ENCODE data around the gene SERPINA5. TPM values are rescaled to one million over a fixed set of nuclear protein-coding genes. Genes with fewer than 3 reads are reported as not detected.

Gene SERPINA5
- total and polyA plus RNA-seq, 2 of the 13 experiments (the other 11 are each of a cell fraction or from before 2014, with no cell fraction given) = 449 to 498 TPM

DNA sequence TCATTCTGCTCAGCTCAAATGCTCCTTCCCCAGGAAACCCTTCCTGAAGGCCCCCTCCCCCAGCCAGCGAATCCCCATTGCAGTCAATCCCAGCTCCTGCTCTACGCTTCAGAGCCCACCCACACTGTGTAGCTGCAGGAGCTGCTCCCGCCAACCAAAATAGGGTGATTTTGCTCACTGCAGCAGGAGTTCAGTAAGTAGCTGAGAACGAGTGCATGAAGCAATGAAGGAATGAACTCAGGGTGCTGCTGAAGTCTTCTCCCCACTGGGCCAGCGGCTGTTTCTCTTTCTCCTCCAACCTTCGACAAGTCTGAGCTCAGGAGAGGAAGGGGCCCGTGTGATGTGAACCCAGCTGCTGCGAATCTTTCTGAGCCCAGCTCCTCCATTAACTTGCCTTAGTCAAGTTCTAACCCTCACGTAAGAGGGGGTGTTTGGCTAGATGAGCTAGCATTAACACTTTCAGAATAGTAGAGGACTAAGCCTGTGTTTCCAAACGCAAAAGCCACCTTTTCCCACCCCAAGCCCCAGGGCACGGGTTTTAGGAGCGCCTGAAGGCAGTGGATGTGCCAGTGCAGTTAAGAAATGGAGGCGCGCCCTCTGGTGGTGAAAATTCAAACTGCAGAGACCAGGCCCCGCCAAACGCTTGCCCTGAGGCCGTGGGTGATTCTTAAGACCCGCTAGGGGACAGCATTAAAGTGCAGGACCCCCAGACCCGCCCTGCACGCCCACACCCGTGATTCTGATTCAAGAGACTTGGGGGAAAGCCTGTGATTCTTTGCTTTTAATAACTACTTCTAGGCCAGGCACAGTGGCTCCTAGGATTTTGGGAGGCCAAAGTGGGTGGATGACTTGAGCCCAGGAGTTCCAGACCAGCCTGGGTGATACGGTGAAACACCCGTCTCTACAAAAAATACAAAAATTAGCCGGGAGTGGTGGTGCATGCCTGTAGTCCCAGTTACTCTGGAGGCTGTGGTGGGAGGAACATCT lies 31.9 kb upstream of the SERPINA5 start (continued):
- TF ChIP-seq, protein P1, sequence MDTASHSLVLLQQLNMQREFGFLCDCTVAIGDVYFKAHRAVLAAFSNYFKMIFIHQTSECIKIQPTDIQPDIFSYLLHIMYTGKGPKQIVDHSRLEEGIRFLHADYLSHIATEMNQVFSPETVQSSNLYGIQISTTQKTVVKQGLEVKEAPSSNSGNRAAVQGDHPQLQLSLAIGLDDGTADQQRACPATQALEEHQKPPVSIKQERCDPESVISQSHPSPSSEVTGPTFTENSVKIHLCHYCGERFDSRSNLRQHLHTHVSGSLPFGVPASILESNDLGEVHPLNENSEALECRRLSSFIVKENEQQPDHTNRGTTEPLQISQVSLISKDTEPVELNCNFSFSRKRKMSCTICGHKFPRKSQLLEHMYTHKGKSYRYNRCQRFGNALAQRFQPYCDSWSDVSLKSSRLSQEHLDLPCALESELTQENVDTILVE (CRISPR knock-in tag; IDR thresholded peaks at IDR 0.05) = 0 out of 2 replicates have a peak, but pooled peaks have one; percentile 47
- peak; percentile 53 for TF ChIP-seq RBM39 (IDR thresholded peaks at IDR 0.05; ENCODE audit: low read depth, low read length, poor library complexity, severe bottlenecking)
- TF ChIP-seq, protein P2, sequence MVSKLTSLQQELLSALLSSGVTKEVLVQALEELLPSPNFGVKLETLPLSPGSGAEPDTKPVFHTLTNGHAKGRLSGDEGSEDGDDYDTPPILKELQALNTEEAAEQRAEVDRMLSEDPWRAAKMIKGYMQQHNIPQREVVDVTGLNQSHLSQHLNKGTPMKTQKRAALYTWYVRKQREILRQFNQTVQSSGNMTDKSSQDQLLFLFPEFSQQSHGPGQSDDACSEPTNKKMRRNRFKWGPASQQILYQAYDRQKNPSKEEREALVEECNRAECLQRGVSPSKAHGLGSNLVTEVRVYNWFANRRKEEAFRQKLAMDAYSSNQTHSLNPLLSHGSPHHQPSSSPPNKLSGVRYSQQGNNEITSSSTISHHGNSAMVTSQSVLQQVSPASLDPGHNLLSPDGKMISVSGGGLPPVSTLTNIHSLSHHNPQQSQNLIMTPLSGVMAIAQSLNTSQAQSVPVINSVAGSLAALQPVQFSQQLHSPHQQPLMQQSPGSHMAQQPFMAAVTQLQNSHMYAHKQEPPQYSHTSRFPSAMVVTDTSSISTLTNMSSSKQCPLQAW (CRISPR knock-in tag; IDR thresholded peaks at IDR 0.05) = 0 out of 2 replicates have a peak, but pooled peaks have one; percentile 19
- no peak for TF ChIP-seq PCBP2 (optimal IDR thresholded peaks at IDR 0.05; ENCODE audit: low read depth, low read length, poor library complexity, severe bottlenecking)
- no peak for TF ChIP-seq NFE2L1 (CRISPR knock-in tag; IDR thresholded peaks at IDR 0.05; ENCODE audit: borderline replicate concordance)
- TF ChIP-seq, protein P3, sequence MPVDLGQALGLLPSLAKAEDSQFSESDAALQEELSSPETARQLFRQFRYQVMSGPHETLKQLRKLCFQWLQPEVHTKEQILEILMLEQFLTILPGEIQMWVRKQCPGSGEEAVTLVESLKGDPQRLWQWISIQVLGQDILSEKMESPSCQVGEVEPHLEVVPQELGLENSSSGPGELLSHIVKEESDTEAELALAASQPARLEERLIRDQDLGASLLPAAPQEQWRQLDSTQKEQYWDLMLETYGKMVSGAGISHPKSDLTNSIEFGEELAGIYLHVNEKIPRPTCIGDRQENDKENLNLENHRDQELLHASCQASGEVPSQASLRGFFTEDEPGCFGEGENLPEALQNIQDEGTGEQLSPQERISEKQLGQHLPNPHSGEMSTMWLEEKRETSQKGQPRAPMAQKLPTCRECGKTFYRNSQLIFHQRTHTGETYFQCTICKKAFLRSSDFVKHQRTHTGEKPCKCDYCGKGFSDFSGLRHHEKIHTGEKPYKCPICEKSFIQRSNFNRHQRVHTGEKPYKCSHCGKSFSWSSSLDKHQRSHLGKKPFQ (CRISPR knock-in tag; IDR thresholded peaks at IDR 0.05; ENCODE audit: insufficient replicate concordance) = no peak
- TF ChIP-seq, protein P4, sequence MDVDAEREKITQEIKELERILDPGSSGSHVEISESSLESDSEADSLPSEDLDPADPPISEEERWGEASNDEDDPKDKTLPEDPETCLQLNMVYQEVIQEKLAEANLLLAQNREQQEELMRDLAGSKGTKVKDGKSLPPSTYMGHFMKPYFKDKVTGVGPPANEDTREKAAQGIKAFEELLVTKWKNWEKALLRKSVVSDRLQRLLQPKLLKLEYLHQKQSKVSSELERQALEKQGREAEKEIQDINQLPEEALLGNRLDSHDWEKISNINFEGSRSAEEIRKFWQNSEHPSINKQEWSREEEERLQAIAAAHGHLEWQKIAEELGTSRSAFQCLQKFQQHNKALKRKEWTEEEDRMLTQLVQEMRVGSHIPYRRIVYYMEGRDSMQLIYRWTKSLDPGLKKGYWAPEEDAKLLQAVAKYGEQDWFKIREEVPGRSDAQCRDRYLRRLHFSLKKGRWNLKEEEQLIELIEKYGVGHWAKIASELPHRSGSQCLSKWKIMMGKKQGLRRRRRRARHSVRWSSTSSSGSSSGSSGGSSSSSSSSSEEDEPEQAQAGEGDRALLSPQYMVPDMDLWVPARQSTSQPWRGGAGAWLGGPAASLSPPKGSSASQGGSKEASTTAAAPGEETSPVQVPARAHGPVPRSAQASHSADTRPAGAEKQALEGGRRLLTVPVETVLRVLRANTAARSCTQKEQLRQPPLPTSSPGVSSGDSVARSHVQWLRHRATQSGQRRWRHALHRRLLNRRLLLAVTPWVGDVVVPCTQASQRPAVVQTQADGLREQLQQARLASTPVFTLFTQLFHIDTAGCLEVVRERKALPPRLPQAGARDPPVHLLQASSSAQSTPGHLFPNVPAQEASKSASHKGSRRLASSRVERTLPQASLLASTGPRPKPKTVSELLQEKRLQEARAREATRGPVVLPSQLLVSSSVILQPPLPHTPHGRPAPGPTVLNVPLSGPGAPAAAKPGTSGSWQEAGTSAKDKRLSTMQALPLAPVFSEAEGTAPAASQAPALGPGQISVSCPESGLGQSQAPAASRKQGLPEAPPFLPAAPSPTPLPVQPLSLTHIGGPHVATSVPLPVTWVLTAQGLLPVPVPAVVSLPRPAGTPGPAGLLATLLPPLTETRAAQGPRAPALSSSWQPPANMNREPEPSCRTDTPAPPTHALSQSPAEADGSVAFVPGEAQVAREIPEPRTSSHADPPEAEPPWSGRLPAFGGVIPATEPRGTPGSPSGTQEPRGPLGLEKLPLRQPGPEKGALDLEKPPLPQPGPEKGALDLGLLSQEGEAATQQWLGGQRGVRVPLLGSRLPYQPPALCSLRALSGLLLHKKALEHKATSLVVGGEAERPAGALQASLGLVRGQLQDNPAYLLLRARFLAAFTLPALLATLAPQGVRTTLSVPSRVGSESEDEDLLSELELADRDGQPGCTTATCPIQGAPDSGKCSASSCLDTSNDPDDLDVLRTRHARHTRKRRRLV (CRISPR knock-in tag; IDR thresholded peaks at IDR 0.05) = no peak
- TF ChIP-seq, protein P5, sequence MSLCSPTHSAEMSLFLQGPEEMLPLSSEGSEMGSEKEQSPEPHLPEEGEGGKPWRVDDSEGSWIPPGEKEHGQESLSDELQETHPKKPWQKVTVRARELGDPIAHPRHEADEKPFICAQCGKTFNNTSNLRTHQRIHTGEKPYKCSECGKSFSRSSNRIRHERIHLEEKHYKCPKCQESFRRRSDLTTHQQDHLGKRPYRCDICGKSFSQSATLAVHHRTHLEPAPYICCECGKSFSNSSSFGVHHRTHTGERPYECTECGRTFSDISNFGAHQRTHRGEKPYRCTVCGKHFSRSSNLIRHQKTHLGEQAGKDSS (CRISPR knock-in tag; IDR thresholded peaks at IDR 0.05; ENCODE audit: borderline replicate concordance, low read depth) = no peak
- no peak for TF ChIP-seq ZNF614 (CRISPR knock-in tag; IDR thresholded peaks at IDR 0.05; ENCODE audit: borderline replicate concordance)
- TF ChIP-seq TEAD3 (CRISPR knock-in tag; optimal IDR thresholded peaks at IDR 0.05; ENCODE audit: borderline replicate concordance) = peak; percentile 11
- TF ChIP-seq ZNF615 (CRISPR knock-in tag; IDR thresholded peaks at IDR 0.05; ENCODE audit: borderline replicate concordance) = peak; percentile 65; the same call in 1 of the 2 replicates
- TF ChIP-seq, protein P6, sequence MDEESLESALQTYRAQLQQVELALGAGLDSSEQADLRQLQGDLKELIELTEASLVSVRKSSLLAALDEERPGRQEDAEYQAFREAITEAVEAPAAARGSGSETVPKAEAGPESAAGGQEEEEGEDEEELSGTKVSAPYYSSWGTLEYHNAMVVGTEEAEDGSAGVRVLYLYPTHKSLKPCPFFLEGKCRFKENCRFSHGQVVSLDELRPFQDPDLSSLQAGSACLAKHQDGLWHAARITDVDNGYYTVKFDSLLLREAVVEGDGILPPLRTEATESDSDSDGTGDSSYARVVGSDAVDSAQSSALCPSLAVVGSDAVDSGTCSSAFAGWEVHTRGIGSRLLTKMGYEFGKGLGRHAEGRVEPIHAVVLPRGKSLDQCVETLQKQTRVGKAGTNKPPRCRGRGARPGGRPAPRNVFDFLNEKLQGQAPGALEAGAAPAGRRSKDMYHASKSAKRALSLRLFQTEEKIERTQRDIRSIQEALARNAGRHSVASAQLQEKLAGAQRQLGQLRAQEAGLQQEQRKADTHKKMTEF (CRISPR knock-in tag; IDR thresholded peaks at IDR 0.05) = peak; percentile 20; the same call in 1 of the 2 replicates
- 0 out of 2 replicates have a peak, but pooled peaks have one; percentile 11 for TF ChIP-seq SAP130 (CRISPR knock-in tag; IDR thresholded peaks at IDR 0.05; ENCODE audit: low read depth)
- TF ChIP-seq ZNF224 (CRISPR knock-in tag; IDR thresholded peaks at IDR 0.05) = 0 out of 2 replicates have a peak, but pooled peaks have one; percentile 59
